Suprapubic skin (tissue), 4 donors: ENCODE results near the gene KCNC4. TPM values are rescaled to one million over a fixed set of nuclear protein-coding genes. Genes with fewer than 3 reads are reported as not detected.

Experiments
- DNase-seq, 2 donors: peaks; one replicate each; pipeline ENCODE4 v3.0.0-alpha.2; 2019; ENCODE audit warnings: low spot score in 2 of 2
- H3K27ac ChIP-seq: fragments of 200-600 bp; sonication (generic); one replicate; pipeline ENCODE4 v1.5.1; 2019
- H3K27me3 ChIP-seq: fragments of 200-600 bp; sonication (generic); one replicate; pipeline ENCODE4 v1.5.1; 2019
- H3K36me3 ChIP-seq: fragments of 200-600 bp; sonication (generic); one replicate; pipeline ENCODE4 v1.5.1; 2019
- H3K4me1 ChIP-seq: fragments of 200-600 bp; sonication (generic); one replicate; pipeline ENCODE4 v1.5.1; 2019
- H3K4me3 ChIP-seq: fragments of 200-600 bp; sonication (generic); one replicate; pipeline ENCODE4 v1.5.1; 2019; ENCODE audit warnings: mild to moderate bottlenecking
- H3K9me3 ChIP-seq: fragments of 200-600 bp; sonication (generic); one replicate; pipeline ENCODE4 v1.5.1; 2019
- EP300 ChIP-seq: sonication (generic); formaldehyde crosslinking; IDR thresholded peaks from one replicate; pipeline ENCODE4 v1.6.1; 2017; ENCODE audit warnings: antibody characterized with exemption
- POLR2A ChIP-seq, 2 donors: fragments of 450-650 bp; IDR thresholded peaks; one replicate each; pipeline ENCODE4 v1.6.1; 2017; ENCODE audit warnings: antibody characterized with exemption in 2 of 2, mild to moderate bottlenecking in 2 of 2, moderate library complexity in 2 of 2
- POLR2AphosphoS5 ChIP-seq, 3 donors: sonication (generic); formaldehyde crosslinking; IDR thresholded peaks; one replicate each; pipeline ENCODE4 v1.6.1; 2017; ENCODE audit warnings: antibody characterized with exemption in 3 of 3
- WGBS: methylation state at CpG from one replicate; pipeline ENCODE4 v1.1.5; 2018; 5-methylcytosine and 5-hydroxymethylcytosine counted together
- total RNA-seq, 4 donors: library from RNA; depleted of rRNA; stranded (reverse); fragments of >200 nt; gene quantifications; one replicate each; pipeline ENCODE4 v1.1.0, GENCODE V29; 2016
- TF ChIP-seq, protein P1 (sequence below), 2 donors: fragments of 200-600 bp in 1 of 2; fragments of 450-650 bp in 1 of 2; sonication (generic) in 1 of 2; IDR thresholded peaks; one replicate each; pipeline ENCODE4 v1.5.1; 2016 to 2019; ENCODE audit warnings: antibody characterized with exemption in 2 of 2, mild to moderate bottlenecking in 1 of 2, moderate library complexity in 1 of 2

The KCNC4 gene
- total RNA-seq, 4 donors from 2014 or later = 4.5 to 15.8 (median 7.4) TPM

DNA sequence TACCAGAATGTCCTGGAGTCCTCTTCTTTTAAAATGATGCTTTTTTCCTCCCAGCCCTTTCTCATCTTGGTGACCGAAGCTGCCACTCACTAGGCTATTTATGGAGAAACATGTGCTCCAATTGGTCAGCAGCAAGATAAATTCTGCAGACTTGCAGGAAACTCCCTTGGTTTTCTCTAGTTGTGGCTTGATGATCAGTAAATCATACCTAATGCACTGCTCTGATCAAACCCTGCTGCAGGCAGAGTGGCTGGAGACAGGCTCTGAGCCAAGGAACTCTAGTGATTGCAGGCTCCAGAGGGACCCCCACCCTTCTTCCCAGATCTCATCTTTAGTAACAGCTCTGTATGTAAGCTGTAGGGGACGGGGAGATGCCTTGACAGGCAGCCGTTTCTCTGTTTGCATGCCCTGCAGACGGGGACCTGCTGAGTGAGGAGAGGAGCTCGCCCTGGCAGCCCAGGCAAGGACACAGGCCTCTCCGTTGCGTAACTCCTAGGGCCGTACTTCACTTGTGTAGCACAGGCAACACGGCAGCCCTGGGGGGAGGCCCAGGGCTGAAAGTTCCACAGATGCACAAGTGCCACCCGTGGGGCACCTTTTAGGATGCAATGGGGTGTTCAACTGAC, 45.3 kb upstream of the KCNC4 start:
- Histone ChIP-seq H3K36me3 (no peaks in the 10 kb centered on the region), H3K4me1 (peaks cover 2% of the 10 kb centered on the region), H3K27ac (no peak overlapping the region), H3K4me3 (no peak overlapping the region), H3K27me3 (peaks cover 7% of the 10 kb centered on the region), H3K9me3 (no peaks in the 10 kb centered on the region)
- TF ChIP-seq POLR2AphosphoS5 (IDR thresholded peaks at IDR 0.05) = no peak
- no peak for TF ChIP-seq EP300
- no peak for TF ChIP-seq POLR2A (IDR thresholded peaks at IDR 0.05)
- TF ChIP-seq, protein P1, sequence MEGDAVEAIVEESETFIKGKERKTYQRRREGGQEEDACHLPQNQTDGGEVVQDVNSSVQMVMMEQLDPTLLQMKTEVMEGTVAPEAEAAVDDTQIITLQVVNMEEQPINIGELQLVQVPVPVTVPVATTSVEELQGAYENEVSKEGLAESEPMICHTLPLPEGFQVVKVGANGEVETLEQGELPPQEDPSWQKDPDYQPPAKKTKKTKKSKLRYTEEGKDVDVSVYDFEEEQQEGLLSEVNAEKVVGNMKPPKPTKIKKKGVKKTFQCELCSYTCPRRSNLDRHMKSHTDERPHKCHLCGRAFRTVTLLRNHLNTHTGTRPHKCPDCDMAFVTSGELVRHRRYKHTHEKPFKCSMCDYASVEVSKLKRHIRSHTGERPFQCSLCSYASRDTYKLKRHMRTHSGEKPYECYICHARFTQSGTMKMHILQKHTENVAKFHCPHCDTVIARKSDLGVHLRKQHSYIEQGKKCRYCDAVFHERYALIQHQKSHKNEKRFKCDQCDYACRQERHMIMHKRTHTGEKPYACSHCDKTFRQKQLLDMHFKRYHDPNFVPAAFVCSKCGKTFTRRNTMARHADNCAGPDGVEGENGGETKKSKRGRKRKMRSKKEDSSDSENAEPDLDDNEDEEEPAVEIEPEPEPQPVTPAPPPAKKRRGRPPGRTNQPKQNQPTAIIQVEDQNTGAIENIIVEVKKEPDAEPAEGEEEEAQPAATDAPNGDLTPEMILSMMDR (IDR thresholded peaks at IDR 0.05) = no peak
- 36% methylated on average over 4 of the region's 10 CpGs for WGBS
- DNase-seq = no peak

DNA sequence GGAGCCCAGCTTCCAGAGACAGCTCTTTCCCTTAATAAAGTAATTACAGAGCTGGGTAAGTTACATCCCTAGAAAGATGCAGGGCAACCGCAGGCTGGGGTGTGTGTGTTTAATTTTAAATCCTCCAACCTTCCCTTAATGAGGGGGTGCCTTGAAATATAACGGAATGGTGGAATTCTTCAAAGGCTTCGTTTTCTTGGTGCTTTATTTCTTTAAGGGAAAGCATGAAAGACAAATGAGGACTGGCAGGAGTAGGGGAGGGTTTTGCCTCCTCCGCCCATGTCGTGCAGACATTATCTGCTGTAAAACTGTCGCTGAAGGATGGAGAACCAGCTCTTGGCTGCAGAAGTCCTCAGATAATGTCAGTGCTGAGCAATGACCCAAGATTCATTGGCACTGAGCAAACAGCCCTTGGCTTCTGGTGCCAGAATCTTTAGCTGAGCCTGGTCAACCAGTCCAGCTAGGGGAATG, 44.3 kb upstream of the KCNC4 start:
- peaks cover 7% of the 10 kb centered on the region for H3K27me3 ChIP-seq
- H3K4me3 ChIP-seq = no peak overlapping the region
- no peak overlapping the region for H3K27ac ChIP-seq
- WGBS = 81% methylated on average over 6 of the region's 6 CpGs
- no peak for TF ChIP-seq POLR2A (IDR thresholded peaks at IDR 0.05)
- TF ChIP-seq, protein P1 (IDR thresholded peaks at IDR 0.05) = no peak
- no peak for TF ChIP-seq POLR2AphosphoS5 (IDR thresholded peaks at IDR 0.05)
- TF ChIP-seq EP300 = no peak
- no peaks in the 10 kb centered on the region for H3K9me3 ChIP-seq
- DNase-seq = no peak
- H3K4me1 ChIP-seq = no peaks in the 10 kb centered on the region
- H3K36me3 ChIP-seq = no peaks in the 10 kb centered on the region

DNA sequence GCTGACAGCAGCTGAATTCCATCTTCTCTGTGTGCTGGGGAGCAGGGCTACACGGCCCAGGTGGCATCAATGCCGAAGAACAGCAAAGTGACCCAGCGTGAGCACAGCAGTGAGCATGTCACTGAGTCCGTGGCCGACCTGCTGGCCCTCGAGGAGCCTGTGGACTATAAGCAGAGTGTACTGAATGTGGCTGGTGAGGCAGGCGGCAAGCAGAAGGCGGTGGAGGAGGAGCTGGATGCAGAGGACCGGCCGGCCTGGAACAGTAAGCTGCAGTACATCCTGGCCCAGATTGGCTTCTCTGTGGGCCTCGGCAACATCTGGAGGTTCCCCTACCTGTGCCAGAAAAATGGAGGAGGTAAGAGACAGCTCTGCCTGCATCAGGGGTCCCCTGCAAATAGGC, 43.3 kb upstream of the KCNC4 start:
- Histone ChIP-seq H3K4me1 (no peaks in the 10 kb centered on the region), H3K36me3 (no peaks in the 10 kb centered on the region), H3K27ac (no peak overlapping the region), H3K4me3 (no peak overlapping the region), H3K9me3 (no peaks in the 10 kb centered on the region), H3K27me3 (peaks cover 7% of the 10 kb centered on the region)
- TF ChIP-seq POLR2A (IDR thresholded peaks at IDR 0.05) (no peak), POLR2AphosphoS5 (IDR thresholded peaks at IDR 0.05) (no peak), EP300 (no peak)
- TF ChIP-seq, protein P1 (IDR thresholded peaks at IDR 0.05) = no peak
- 92% methylated on average over 11 of the region's 11 CpGs for WGBS
- no peak for DNase-seq

DNA sequence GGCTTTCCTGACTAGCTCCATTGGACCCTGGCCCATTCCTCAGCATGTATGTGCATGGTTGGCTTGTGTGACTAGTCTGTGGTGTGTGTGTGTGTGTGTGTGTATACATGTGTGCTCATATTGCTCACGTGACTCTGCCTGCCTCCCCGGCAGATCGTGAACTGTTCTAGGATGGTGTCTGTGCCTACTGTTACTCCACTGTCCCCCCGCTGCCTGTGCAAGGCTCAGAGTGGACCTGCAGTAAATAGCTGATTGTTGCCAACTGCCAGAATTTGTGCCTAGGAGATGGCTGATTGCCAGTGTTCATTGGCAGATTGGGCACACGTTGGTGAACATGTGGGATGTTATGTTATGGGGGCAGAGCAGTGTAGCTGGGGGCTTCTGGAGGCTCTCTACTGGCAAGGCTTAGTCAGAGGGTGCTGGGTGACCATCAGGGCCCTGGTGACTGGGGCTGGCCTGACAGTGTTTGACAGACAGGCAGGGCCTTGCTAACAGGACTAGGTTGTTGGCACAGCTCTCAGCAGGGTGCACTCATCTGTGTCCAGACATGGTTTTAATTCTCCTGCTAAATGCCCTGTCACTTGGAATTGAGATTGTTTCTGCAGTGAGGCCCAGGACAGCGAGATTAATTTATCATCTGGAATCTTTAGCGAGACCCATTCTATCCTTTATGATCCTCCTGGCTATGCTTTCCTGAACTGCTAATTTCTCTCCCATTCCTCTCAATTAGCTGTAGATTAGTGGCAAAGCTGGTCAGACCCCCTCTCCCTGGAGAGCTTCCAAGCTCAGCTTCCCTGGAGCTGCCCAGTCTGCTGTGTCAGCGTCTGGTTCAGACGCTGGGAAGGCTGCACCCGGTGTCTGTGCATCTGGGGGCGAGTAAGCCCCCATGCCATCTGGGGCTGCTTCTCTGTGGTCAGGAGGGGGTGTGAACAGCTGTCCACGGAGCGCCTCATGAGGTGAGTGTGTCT, 39.1 kb upstream of the KCNC4 start:
- 45% methylated on average over 9 of the region's 13 CpGs for whole genome bisulfite sequencing
- H3K4me1 ChIP-seq = peaks cover 3% of the 10 kb centered on the region
- no peak for DNase-seq

More for the DNA sequence above, 39.1 kb upstream of the KCNC4 start:
- Histone ChIP-seq H3K36me3 (no peaks in the 10 kb centered on the region), H3K9me3 (no peaks in the 10 kb centered on the region), H3K27me3 (peaks cover 8% of the 10 kb centered on the region), H3K27ac (no peak overlapping the region), H3K4me3 (no peak overlapping the region)
- TF ChIP-seq POLR2A (IDR thresholded peaks at IDR 0.05) = no peak
- no peak for TF ChIP-seq POLR2AphosphoS5 (IDR thresholded peaks at IDR 0.05)
- TF ChIP-seq, protein P1 (IDR thresholded peaks at IDR 0.05) = no peak
- no peak for TF ChIP-seq EP300
